GM19395 (cell line): ENCODE measurements around the gene PLAGL2.
"Not testable (repeated sequence)": the region's sequence is repeated elsewhere in the genome, so short reads cannot be mapped to it uniquely, and the experiment has no call there.

Experiments used
- ATAC-seq: cut with Tn5 transposase; IDR thresholded peaks from one replicate; pipeline ENCODE4 v1.9.1; 2021; ENCODE audit warnings: mild to moderate bottlenecking, moderate library complexity; ENCODE audit not compliant: unreplicated experiment

Gene PLAGL2

DNA sequence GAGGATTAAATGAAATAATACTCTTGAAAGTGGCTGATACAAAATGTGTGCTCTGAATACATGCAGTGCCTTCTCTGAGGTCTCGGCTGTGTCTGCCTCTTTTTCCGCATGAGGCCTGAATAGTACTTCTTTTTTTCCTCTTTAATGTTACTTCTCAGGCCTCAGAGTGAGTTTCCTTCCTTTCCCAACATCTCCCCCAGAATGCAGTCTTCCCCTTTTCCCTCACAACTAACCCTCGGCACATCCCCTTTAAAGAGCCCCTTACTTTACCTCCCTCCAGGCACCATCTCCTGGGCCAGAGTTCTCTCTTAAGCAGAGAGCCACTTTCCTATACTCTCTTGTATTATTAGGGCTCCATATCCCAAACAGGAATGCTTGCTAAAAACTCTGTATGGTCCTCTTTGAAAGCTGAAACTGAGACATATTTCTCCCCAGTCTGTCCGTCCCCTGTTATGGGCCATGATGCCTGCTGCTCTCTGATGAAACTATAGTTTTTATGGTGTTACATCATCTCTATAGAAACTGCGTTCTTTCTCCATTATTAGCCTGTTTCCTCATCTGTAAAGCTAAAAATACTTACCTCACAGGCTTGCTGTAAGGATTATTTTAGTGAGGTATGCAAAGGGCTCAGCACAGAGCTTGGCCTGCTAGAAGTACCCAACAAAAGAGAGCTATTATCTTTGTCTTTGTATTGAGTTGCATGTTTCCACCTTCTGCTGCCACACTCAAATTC is 2.3 kb downstream of the PLAGL2 start:
- no peak for ATAC-seq

DNA sequence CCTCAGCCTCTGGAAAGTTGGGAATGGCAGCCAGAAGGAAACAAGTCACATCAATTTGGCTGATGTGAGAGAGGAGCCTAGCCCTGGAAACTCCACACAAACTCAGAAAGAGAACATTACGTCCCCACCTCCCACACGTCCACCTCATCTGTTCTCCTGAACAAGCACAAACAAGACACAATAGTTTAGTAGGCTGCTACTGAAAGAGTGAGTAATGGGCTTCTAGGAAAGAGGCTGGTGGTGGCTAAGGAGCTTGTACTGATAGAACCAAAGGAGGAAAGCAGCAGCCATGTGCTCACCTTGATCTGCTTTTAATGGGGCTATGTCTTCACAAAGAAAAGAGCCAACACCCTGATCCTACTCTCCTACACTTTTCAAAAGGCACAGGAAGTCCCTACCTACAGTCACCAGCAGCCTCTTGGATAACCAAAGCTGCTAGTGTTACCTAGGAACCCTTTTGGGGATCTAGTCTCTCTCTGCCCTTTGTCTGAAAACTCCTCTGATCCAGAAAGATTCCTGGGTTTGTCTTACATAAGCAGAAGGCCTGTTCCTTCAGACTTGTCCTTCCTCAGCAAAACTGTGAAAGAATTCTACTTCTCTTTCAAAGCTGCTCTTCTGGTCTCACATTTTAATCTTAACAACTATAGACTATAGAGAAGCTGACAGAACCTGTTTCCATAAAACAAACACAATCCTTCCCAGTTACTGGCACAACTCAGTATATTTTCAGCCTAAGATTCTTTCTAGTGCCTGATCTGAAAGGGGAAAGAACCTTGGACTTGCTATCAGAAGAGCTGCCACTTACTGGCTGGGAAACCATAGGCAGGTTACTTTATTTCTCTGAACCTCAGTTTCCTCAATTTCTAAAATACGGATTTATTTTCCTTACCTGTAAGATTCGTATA is 3.1 kb downstream of the PLAGL2 start:
- ATAC-seq, result no peak

DNA sequence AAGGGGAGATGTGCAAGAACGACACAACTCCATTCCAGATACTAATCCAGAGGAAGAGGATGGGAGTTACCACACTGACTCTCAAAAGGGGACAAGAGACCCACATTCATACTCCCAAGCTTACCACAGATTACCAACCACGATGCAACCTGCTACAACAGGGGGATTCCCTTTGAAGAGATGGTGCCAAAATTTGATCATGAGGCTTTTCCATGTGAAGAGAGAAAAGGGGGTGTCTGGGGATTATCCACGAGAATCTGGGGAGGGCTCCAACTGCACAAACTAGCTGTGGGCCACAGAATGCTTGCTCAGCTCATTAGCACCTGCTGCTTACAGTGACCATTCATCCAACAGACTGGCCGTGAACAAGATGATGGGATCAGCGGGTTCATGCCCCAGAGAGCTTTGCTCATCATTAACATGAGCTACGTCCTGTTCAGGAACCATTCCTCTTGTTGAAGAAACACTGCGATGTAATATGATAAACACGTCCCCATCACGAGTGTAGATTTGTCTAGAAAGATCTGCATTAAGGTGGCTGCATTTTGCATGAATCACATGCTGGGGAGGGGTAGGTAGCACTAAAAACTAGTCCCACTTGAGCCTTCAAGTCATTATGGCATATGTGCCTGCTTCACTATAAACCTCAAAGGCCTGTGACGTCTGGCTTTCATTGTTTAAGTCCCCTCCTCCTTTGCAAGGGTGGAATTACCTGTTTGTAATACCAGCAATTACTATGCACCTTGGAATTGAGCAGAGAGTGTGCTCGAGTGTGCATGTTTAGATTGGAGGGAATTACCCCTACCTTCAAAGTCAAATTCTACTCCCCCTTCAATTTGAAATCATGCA is 4.0 kb downstream of the PLAGL2 start:
- ATAC-seq, result no peak

DNA sequence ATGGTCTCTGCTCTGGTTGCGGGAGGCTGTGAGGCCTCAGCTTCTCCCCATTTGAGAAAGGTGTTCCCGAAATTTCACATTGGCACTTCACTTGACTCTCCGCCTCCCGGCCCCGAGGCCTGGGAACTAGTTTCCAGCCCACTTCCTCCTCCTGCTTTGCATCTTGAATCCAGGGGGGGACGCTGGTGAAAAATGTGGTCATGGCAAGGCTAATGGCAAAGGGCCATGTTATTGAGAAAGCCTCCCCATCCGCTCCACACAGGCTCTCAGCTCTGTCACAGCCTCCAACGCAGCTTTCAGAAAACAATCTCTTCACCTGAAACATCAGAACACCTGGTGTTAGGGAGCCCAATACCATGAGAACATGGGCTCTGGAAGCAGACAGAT is 5.6 kb downstream of the PLAGL2 start:
- no peak for ATAC-seq

DNA sequence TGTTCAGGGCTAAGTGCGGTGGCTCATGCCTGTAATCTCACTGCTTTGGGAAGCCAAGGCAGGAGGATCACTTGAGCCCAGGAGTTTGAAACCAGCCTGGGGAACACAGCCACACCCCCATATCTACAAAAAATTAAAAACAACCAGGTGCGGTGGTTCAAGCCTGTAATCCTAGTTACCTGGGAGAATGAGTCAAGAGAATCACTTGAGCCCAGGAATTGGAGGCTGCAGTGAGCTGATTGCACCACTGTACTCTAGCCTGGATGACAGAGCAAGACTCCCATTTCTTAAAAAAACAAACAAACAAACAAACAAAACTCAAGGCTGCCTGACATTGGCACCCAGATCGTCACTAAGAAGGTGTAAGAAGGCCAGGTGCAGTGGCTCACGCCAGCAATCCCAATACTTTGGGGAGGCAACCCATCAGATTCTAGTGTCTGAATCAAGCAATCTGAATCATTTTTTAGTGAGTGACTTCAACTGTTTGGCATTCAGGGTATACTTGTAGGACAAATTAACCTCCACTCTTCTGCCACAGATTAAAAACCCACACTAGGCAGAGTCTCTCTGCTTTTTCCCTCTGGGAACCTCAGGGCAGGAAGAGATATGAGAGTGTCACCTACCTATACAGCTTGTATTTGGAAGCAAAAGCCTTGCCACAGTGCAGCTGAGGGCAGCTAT is 6.1 kb downstream of the PLAGL2 start:
- ATAC-seq, result no peak

DNA sequence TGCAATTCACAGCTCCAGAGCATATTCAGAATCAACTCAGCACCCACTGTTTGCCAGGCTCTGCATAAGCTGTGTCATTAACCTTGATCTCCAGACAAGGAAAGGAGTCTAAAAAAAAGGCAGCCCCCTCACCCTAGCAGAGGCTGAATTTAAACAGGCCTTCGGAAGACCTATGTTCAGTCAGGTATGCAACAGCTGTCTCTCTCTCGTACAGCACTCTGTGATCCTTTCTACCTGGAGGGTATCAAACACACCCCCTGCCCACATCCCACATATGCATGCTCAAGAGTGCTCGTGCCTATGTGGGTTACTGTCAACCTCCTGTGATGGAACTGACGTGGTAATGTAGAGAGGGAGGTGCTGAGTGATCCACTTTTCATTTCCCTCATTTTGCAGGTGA is 8.5 kb downstream of the PLAGL2 start:
- ATAC-seq, result no peak

DNA sequence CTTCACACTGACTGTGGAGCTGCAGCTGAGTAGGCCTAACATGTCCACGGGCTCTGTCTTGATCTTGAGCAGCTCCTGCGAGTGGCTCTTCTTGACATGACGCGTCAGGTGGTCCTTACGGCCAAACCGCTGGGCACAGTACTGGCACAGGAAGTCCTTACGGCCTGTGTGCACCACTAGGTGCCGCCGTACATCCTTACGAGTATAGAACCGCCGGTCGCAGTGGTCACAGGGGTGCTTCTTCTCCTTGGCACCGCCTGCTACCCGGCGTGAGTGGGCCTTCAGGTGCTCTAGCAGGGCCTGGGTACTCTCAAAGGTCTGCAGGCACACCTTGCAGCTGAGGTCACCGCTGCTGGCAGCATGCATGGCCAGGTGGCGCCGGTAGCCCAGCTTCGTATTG is 10.4 kb downstream of the PLAGL2 start:
- not testable (repeated sequence) for ATAC-seq

DNA sequence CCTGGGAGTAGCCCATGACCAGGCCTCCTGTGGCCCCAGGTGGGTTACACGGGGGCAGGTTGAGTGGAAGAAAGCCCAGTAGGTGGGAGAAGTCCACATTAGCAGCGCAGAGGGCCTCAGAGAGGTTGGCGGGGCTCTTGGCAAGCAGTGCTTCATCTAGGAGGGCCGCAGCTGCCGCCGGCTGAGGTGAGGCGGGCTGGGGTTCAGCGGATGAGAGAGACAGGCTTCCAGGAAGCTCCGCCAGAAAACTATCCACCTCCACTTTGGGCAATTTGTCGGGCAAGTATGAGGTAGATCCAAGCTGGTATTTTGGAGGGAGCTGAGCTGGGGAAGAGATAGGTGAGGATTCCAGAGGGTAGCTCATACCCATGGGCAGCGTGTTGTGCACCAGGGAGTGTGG is 10.9 kb downstream of the PLAGL2 start:
- ATAC-seq, result not testable (repeated sequence)

DNA sequence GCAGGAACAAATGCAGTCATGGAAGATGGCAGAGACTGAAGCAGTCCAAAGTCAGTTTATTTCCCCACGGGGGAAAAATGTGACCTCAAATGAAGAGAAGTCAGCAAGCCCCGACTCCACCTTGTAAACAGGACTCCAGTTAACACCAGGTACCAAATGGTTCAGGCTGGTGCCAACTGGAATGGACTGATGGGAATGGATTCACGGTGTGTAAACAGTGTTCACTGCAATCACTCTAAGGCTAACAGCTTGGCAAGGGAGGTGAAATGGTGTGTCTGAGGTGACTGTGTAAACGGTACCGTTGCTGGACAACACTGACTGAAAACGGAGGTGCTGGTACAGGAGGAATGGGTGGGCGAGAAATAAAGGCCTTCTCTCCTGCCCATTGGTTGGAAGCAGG is 12.0 kb downstream of the PLAGL2 start:
- no peak for ATAC-seq

DNA sequence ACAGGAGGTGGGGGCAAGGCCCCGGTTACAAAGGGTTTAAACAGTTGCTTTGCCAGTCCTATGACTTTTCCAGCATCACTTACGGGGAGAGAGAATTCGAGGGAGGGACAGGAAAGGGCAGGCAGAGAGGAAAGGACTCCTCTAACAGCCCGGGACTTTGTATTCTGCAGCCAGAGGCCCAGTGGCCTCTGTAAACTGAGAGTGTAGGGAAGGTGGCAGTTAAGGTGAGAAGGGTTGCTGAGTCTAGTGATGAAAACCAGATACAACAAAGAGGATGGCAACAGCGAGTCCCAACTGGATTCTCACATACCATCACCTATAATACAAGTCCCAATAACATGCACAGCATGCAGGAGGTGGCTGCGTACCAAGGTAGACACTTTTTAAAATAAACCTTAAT is 13.5 kb downstream of the PLAGL2 start:
- no peak for ATAC-seq

DNA sequence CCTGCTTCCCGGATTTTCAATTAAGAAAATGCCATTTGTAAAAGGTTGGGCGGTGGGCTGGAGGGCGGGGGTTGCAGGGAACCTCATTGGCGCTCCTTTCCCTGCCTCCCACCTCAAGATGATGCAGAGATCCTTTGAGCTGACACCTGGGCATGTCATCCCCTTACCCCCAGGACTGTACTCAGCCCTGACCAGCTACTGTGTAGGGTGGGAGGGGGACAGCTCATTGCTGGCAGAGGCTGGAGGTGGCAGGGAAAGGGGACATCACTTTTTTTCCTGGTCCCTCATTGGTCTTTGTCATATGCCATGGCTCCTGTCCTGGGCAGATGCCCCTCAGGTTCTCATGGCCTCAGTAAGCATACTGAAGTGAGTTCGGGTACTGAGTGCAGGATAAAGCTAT is 14.2 kb downstream of the PLAGL2 start:
- ATAC-seq, result not testable (repeated sequence)

DNA sequence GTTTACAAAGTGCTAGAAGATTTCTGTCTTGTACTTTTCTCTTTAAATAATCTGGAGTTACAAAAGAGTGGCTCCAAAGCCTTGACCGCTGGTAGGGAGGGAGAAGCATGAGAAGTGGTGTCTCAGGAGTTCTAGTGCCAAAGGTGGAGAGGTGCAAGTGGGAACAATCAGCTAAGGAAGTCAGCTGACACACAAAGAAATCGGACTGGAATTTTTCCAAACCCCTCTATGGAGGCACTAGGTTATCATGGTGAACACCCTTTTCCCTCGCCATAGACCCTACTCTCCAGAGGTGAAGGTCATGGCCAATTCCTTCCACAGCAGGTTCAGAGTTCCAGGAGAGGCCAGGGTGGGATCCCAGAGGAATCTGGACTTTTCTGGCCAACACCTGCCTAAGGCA is 14.8 kb downstream of the PLAGL2 start:
- no peak for ATAC-seq

DNA sequence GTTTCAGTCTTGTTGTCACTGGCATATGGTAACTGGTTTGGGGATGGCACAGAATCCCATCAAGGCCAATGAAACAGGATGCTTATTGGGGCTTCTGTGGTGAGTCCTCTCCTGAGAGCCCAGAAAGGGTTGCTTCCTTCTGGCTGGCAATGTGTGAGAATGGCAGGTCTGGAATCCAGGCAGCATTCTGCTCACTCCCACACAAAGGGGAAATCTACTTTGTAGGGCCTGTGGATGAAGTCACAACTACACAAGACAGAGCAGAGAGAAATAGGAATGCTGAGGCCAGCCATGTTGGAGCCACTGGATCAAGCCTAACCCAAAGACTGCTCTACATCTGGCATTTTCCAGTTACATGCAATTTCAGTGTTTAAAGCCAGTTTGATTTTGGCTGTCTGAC is 15.7 kb downstream of the PLAGL2 start:
- no peak for ATAC-seq

DNA sequence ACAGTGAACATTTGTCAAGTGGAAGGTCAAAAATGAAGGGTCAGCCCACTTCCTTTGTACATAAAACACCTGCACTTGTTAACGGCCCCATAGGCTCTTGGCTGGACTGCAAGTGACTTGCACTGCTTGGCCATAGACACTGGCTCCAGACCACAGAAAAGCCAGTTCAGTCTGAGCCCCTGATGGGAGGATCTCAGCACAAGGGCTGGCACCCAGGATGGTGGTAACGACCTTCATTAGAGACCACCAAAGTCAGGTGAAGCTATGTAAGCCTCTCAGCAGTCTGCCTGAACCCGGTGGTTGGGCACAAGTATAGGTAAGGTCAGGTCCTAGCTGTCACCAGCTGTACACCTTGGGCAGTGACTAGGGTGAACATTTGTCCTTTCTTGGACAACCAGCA is 16.1 kb downstream of the PLAGL2 start:
- ATAC-seq, result no peak

DNA sequence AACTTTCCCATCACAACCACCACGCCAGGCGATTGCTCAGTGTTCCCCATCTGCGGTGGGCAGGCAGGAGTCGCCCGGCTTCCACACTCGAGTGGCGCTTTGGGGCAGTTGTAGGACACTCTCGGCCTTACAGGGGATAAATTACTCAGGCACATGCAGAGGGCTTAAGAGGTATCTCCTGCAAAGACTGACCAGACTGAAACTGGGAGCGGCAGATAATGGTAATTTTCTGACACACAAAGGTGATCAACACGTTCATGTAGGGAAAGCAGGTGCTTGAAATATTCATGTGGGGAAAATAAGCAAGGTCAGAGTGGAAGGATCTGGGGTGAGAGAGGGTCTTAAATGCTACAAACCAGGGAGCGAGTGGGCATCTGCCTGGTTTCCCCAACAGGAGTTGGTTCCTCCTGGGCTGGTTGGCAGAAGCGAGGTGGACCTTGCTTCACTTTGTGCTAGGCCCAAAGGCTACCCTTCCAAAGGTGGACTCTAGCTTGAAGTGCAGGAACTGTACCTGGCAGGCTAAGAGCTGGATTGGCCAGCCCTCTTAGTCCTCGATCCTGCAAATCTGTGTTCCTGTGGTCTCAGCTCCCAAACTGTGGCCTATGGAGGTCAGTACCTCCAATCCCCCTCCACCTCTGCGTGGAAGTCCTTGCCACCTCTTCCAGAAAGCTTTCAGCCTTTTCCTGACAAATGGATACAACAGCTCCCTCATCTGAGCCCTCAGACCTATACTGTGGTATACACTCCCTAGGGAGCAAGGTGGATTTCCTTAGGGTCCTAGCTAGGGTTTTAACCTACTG is 16.7 kb downstream of the PLAGL2 start:
- ATAC-seq, result no peak

DNA sequence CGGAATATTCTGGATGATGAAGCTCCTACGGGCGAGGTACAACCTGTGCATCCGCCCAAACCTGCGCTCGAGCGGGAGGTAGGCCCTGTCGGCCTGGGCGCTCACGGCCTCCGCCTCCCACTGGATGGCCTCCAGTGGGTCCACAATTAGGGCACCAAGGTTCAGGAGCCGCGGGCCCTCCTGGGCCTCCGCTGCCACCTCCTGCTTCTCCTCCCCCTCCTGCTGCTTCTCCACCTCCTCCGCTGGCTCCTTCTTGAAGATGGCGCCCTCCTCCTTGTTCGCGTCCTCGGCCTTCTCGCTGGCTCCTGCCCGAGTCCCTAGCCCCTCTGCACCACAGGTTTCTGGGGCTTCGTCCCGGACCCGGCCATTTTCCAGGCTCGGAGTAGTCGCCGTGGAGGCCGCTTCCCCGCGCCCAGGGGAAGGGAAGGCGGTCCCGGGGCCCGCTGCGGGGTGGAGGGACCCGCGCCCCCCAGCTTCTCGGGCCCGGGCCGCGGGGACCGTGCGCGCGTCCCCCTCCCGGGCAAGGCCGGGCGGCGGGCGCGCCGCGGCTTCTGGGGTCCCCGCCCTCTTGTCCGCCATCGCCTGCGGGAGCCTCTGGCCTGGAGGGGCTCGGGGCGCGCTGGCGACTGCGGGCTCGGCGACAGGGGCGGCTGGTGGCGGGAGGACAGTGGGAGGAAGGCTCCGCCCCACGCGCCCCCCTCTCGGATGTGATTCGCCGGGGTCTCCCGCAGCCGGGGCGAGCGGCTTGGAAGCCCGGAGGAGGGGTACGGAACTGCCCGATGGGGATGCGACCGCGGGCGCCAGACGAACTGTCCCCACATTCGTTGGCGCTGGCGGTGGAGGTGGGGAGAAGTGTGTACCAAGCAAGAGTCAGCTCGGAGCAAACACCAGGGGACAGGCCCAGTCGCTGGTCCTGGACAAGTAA is 17.6 kb downstream of the PLAGL2 start:
- no peak for ATAC-seq

DNA sequence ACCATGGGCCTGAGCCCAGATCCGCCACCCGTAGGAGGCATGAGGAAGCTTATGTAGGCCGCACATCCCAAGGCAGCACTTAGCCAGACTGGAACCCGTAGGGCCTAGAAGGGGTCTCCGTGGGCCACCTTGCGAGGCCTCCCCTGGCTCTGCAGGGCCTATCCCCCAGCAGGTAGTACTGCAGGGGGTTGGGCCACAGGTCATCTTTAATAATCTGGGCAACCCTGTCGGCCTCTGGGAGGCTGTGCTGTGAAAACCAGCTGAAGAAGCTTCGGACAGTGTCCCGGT is 18.5 kb downstream of the PLAGL2 start:
- no peak for ATAC-seq

DNA sequence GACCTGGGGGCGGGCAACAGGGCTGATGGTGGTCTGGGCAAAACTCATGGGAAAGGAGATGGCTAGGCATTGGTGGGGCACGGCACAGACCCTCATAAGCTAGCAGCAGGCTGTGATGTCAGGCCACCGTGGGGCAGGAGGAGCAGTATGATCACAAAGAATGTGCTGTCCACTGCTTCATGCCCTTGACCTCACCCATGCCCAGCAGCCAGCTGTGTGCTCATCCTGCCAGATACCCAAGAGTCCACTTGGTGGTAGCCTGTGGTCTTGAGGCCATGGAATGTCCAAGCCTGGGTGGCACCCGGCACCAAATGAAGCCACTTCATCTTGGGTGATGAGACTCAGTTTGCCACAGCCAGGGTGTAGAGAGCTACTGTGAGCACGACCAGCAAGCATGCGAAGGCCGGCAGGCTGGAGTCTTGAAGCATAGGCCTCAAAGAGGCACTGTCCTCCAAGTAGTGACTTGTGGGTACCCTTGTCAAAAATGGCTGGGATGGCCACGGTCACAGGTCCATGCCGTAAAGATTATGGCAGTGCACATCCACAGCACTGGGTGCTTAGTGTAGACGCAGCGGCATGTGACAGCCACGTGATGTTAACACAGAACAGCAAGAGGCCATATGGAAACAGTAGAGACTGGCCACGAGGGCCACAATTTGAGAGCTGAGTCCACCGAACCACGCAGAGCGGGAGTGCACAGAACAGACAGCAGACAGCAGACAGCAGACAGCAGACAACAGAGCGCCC is 19.0 kb downstream of the PLAGL2 start:
- no peak for ATAC-seq
